AG04450 (cell line): ENCODE measurements around the gene FAM53B. TPM values are rescaled to one million over a fixed set of nuclear protein-coding genes. Genes with fewer than 3 reads are reported as not detected.
A peak's percentile ranks its signal among the peaks of the same experiment; 100 is the strongest.

Experiments used
- CTCF ChIA-PET: fragments of 300-600, 350-600 bp; formaldehyde crosslinking; extraction: SDS; loops from one replicate; lab custom pipeline; 2022; ENCODE audit warnings: antibody characterized with exemption, inconsistent platforms; lab: Charles Lee
- POLR2A ChIA-PET: fragments of 350-600 bp; formaldehyde crosslinking; extraction: SDS; loops from one replicate; lab custom pipeline; 2021; ENCODE audit warnings: antibody characterized with exemption, inconsistent platforms; lab: Yijun Ruan, JAX
- DNase-seq: peaks from one replicate; pipeline ENCODE4 v3.0.0-alpha.2; 2011; ENCODE audit warnings: low read depth, low spot score
- H3K27ac ChIP-seq: one replicate; pipeline ENCODE4 v1.5.1; 2012; ENCODE audit warnings: low read depth, low read length, control low read depth
- H3K27me3 ChIP-seq: one replicate; pipeline ENCODE4 v1.6.0; 2012; ENCODE audit warnings: low read length; ENCODE audit not compliant: control insufficient read depth, insufficient read depth
- H3K4me3 ChIP-seq: 2 replicates; pipeline ENCODE4 v1.5.1; 2011; ENCODE audit warnings: mild to moderate bottlenecking, low read depth, low read length, control low read depth
- H3K9me3 ChIP-seq: 2 replicates; pipeline ENCODE4 v1.5.1; 2012; ENCODE audit warnings: low read length; ENCODE audit not compliant: control insufficient read depth, insufficient read depth
- CTCF ChIP-seq: IDR thresholded peaks from 2 replicates; pipeline ENCODE4 v1.5.1; 2011; ENCODE audit warnings: low read depth, low read length, control low read depth, inconsistent platforms
- polyA plus RNA-seq: library from polyadenylated mRNA; depleted of rRNA; stranded (reverse); fragments of >200 nt; gene quantifications from 2 replicates; pipeline ENCODE4 v1.2.3, GENCODE V29; 2011

Gene FAM53B
- polyA plus RNA-seq, 1 experiment: 4.1 TPM

- Histone ChIP-seq H3K27me3 (no peaks in the 10 kb centered on the region), H3K9me3 (peaks cover 3% of the 10 kb centered on the region), H3K4me3 (no peak overlapping the region), H3K27ac (no peak overlapping the region)
- CTCF ChIA-PET: no interaction called here
- no peak for TF ChIP-seq CTCF
- POLR2A ChIA-PET: no interaction called here
- no peak for DNase-seq
These were observed 107.7 kb downstream of the FAM53B start for GRCh38 chr10:124636271-124636995.

DNA sequence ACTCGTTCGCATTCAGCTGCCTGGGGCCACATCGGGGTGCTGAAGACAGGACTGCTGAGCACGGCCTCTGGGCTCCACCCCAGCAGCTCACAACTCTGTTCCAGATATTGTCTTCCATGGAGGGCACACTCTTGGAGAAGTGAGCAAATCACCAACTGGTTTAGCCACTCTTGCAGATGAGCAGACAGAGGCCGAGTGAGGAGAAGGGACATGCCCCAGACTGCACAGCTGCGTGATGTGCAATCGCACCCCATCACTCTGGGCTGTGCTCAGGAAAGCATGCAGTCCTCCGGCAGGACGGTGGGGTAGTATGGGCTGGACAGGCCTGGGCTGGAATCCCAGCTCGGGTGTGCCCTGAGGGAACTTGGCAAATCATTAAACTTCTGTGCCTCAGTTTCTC is 111.6 kb downstream of the FAM53B start:
- Histone ChIP-seq H3K9me3 (peaks cover 3% of the 10 kb centered on the region; the same call in 1 of the 2 replicates), H3K27ac (no peak overlapping the region), H3K4me3 (no peak overlapping the region), H3K27me3 (no peaks in the 10 kb centered on the region)
- DNase-seq: no peak
- no peak for TF ChIP-seq CTCF
- POLR2A ChIA-PET: no interaction called here
- CTCF ChIA-PET: interaction anchor here (0.7 to 1.8 kb wide), 4 partner anchors 20 to 1282 kb away, joined by 3 to 15 read pairs (median 8); no protein-coding TSS in a partner anchor

GRCh38 chr10:124632064-124632531 is 112.1 kb downstream of the FAM53B start:
- TF ChIP-seq CTCF: peak; percentile 29; the same call in 1 of the 2 replicates
- H3K4me3 ChIP-seq: no peak overlapping the region
- ChIA-PET POLR2A (no interaction called here), CTCF (interaction anchor here (1.0 to 1.8 kb wide), 3 partner anchors 21 to 113 kb away, joined by 3 to 15 read pairs (median 6); no protein-coding TSS in a partner anchor)
- DNase-seq: no peak
- no peak overlapping the region for H3K27ac ChIP-seq
- no peaks in the 10 kb centered on the region for H3K27me3 ChIP-seq
- peaks cover 3% of the 10 kb centered on the region; the same call in 1 of the 2 replicates for H3K9me3 ChIP-seq

- ChIA-PET POLR2A (interaction anchor here (1.0 kb wide), 1 partner anchor 22 kb away, joined by 4 read pairs; no protein-coding TSS in a partner anchor), CTCF (no interaction called here)
- no peak overlapping the region for H3K27ac ChIP-seq
- H3K9me3 ChIP-seq: peaks cover 3% of the 10 kb centered on the region; the same call in 1 of the 2 replicates
- no peak for TF ChIP-seq CTCF
- no peaks in the 10 kb centered on the region for H3K27me3 ChIP-seq
- H3K4me3 ChIP-seq: no peak overlapping the region
- DNase-seq: no peak
These were observed 113.6 kb downstream of the FAM53B start for GRCh38 chr10:124630551-124630950.

GRCh38 chr10:124629842-124630241 is 114.3 kb downstream of the FAM53B start:
- TF ChIP-seq CTCF: no peak
- no peaks in the 10 kb centered on the region for H3K27me3 ChIP-seq
- no peak overlapping the region for H3K27ac ChIP-seq
- ChIA-PET POLR2A (interaction anchor here (1.0 kb wide), 1 partner anchor 23 kb away, joined by 4 read pairs; no protein-coding TSS in a partner anchor), CTCF (no interaction called here)
- no peak overlapping the region for H3K4me3 ChIP-seq
- H3K9me3 ChIP-seq: peaks cover 3% of the 10 kb centered on the region; the same call in 1 of the 2 replicates
- DNase-seq: no peak
